Loucy (cell line): ENCODE results near the gene GPC2.

Experiments used
- EZH2phosphoT487 ChIP-seq: fragments of 200-600 bp; IDR thresholded peaks from 2 replicates; pipeline ENCODE4 v1.6.1; 2018; ENCODE audit warnings: antibody characterized with exemption, mild to moderate bottlenecking, moderate library complexity, borderline replicate concordance
- TF ChIP-seq, protein P1 (sequence below): fragments of 200-600 bp; sonication (generic); conservative IDR thresholded peaks from 2 replicates; pipeline ENCODE4 v1.5.1; 2014; ENCODE audit warnings: mild to moderate bottlenecking, antibody characterized with exemption, low read length

DNA sequence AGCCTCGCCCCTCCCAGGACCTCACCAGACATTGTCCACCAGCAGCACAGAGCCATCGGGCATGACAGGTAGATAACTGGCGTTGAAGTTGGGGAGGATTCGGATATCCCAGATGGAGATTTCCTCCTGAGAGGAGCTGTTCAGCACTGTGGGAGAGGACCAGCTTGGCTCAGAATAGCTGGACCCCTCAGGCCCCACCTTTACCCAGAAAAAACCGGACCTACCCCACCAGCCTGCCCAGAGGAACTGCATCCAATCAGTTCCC, 20.2 kb downstream of the GPC2 start:
- TF ChIP-seq, protein P1, sequence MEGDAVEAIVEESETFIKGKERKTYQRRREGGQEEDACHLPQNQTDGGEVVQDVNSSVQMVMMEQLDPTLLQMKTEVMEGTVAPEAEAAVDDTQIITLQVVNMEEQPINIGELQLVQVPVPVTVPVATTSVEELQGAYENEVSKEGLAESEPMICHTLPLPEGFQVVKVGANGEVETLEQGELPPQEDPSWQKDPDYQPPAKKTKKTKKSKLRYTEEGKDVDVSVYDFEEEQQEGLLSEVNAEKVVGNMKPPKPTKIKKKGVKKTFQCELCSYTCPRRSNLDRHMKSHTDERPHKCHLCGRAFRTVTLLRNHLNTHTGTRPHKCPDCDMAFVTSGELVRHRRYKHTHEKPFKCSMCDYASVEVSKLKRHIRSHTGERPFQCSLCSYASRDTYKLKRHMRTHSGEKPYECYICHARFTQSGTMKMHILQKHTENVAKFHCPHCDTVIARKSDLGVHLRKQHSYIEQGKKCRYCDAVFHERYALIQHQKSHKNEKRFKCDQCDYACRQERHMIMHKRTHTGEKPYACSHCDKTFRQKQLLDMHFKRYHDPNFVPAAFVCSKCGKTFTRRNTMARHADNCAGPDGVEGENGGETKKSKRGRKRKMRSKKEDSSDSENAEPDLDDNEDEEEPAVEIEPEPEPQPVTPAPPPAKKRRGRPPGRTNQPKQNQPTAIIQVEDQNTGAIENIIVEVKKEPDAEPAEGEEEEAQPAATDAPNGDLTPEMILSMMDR: no peak
- no peak for TF ChIP-seq EZH2phosphoT487
